Neural crest cell (in vitro differentiated cells): Measurements from ENCODE around the gene ASPDH. TPM values are rescaled to one million over a fixed set of nuclear protein-coding genes. Genes with fewer than 3 reads are reported as not detected.

Experiments
- DNase-seq: peaks from one replicate; pipeline ENCODE4 v3.0.0; 2021; ENCODE audit warnings: low read depth, mixed read lengths, low spot score
- H3K27ac Mint-ChIP-seq: one replicate; pipeline ENCODE4 v1.8.0; 2021; ENCODE audit warnings: mild to moderate bottlenecking, mixed read lengths; ENCODE audit not compliant: unreplicated experiment
- H3K27me3 Mint-ChIP-seq: 2 replicates; pipeline ENCODE4 v1.8.0; 2021; ENCODE audit warnings: low read depth, mild to moderate bottlenecking, mixed read lengths
- H3K36me3 Mint-ChIP-seq: 2 replicates; pipeline ENCODE4 v1.8.0; 2021; ENCODE audit warnings: low read depth, mild to moderate bottlenecking, mixed read lengths
- H3K4me1 Mint-ChIP-seq: 2 replicates; pipeline ENCODE4 v1.8.0; 2021; ENCODE audit warnings: mixed read lengths
- H3K4me3 Mint-ChIP-seq: one replicate; pipeline ENCODE4 v1.8.0; 2021; ENCODE audit warnings: mild to moderate bottlenecking, mixed read lengths
- H3K9me3 Mint-ChIP-seq: 2 replicates; pipeline ENCODE4 v1.8.0; 2021; ENCODE audit warnings: mixed read lengths
- CTCF ChIP-seq: fragments of 200-600 bp; sonication (generic); conservative IDR thresholded peaks from 2 replicates; pipeline ENCODE4 v1.5.0; 2021; ENCODE audit warnings: antibody characterized with exemption, mild to moderate bottlenecking
- total RNA-seq: library from RNA; stranded (reverse); gene quantifications from 2 replicates; pipeline ENCODE4 v1.2.1, GENCODE V29; 2021

ASPDH gene
- total RNA-seq, 1 donor from 2014 or later: 1.2 TPM

GRCh38 chr19:50512112-50512998, 1.4 kb downstream of the ASPDH start:
- no peak for DNase-seq
- Mint-ChIP-seq H3K4me1 (peaks cover 47% of the 10 kb centered on the region), H3K36me3 (no peaks in the 10 kb centered on the region), H3K27ac (no peak overlapping the region), H3K4me3 (no peak overlapping the region), H3K9me3 (no peaks in the 10 kb centered on the region), H3K27me3 (peaks cover 8% of the 10 kb centered on the region)
- TF ChIP-seq CTCF: no peak

- peak within 1 kb of the TSS; percentile 95 for H3K4me3 Mint-ChIP-seq
- peaks cover 8% of the 10 kb centered on the region for H3K27me3 Mint-ChIP-seq
- TF ChIP-seq CTCF: no peak
- H3K36me3 Mint-ChIP-seq: no peaks in the 10 kb centered on the region
- H3K4me1 Mint-ChIP-seq: peaks cover 47% of the 10 kb centered on the region
- peak; percentile 90 for DNase-seq
- H3K9me3 Mint-ChIP-seq: no peaks in the 10 kb centered on the region
- peak within 1 kb of the TSS; percentile 100 for H3K27ac Mint-ChIP-seq
Observed at GRCh38 chr19:50511069-50511822, 2.5 kb downstream of the ASPDH start, which contains the start of gene JOSD2. JOSD2 (minus strand) TSS chr19:50511191; CDS start chr19:50510431, 760 bp downstream.

- Mint-ChIP-seq H3K36me3 (no peaks in the 10 kb centered on the region), H3K4me1 (peaks cover 47% of the 10 kb centered on the region), H3K27ac (peak overlapping the region; percentile 95), H3K4me3 (peak overlapping the region; percentile 95), H3K9me3 (no peaks in the 10 kb centered on the region), H3K27me3 (peaks cover 8% of the 10 kb centered on the region)
- no peak for TF ChIP-seq CTCF
- DNase-seq: no peak
Observed at GRCh38 chr19:50510700-50511068, 3.0 kb downstream of the ASPDH start.

- no peak for TF ChIP-seq CTCF
- peak; percentile 50 for DNase-seq
- Mint-ChIP-seq H3K27ac (peak overlapping the region; percentile 95), H3K36me3 (no peaks in the 10 kb centered on the region), H3K4me1 (peaks cover 47% of the 10 kb centered on the region), H3K9me3 (no peaks in the 10 kb centered on the region), H3K4me3 (peak overlapping the region; percentile 95), H3K27me3 (peaks cover 8% of the 10 kb centered on the region)
Observed at GRCh38 chr19:50510121-50510670, 3.5 kb downstream of the ASPDH start.

- Mint-ChIP-seq H3K27ac (no peak overlapping the region), H3K4me3 (peak overlapping the region; percentile 49)
Observed at GRCh38 chr19:50509366-50509765, 4.3 kb downstream of the ASPDH start.

More at GRCh38 chr19:50509366-50509765, 4.3 kb downstream of the ASPDH start:
- Mint-ChIP-seq H3K27me3 (peaks cover 8% of the 10 kb centered on the region), H3K9me3 (no peaks in the 10 kb centered on the region), H3K4me1 (peaks cover 45% of the 10 kb centered on the region), H3K36me3 (no peaks in the 10 kb centered on the region)
- DNase-seq: no peak
- no peak for TF ChIP-seq CTCF
